ENCODE measurements around the gene MLANA.

DNA sequence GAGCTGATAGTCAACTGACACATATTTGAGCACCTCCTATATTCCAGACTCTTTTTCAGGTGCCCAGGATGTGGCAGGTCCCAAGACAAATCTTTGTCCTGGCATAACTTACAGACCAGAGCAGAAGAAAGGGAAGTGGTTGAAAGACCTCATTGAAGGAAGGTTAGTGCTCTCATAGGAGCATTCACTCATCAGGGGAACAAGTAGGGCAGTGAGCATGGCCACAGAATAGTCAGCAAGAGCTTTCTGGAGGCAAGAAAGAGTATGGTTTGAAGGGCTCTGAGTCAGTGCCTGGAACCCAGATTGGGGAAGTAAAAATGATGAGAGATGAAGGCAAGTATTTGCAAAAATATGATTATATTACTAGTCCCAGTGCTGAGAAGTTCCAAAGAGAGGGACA lies 32.8 kb upstream of the MLANA start:
- no peak for TF ChIP-seq EZH2 (IDR thresholded peaks at IDR 0.05; ENCODE audit: low read length)
- TF ChIP-seq, protein P1, sequence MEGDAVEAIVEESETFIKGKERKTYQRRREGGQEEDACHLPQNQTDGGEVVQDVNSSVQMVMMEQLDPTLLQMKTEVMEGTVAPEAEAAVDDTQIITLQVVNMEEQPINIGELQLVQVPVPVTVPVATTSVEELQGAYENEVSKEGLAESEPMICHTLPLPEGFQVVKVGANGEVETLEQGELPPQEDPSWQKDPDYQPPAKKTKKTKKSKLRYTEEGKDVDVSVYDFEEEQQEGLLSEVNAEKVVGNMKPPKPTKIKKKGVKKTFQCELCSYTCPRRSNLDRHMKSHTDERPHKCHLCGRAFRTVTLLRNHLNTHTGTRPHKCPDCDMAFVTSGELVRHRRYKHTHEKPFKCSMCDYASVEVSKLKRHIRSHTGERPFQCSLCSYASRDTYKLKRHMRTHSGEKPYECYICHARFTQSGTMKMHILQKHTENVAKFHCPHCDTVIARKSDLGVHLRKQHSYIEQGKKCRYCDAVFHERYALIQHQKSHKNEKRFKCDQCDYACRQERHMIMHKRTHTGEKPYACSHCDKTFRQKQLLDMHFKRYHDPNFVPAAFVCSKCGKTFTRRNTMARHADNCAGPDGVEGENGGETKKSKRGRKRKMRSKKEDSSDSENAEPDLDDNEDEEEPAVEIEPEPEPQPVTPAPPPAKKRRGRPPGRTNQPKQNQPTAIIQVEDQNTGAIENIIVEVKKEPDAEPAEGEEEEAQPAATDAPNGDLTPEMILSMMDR (optimal IDR thresholded peaks at IDR 0.05 in 1 of 3, IDR thresholded peaks at IDR 0.05 in 1 of 3, conservative IDR thresholded peaks at IDR 0.05 in 1 of 3; ENCODE audit: extremely low read depth in 1 of 3, insufficient read depth in 2 of 3, low read length in 3 of 3): no peak

Data from keratinocyte (primary cell).